NCI-H748 (cell line): ENCODE data around the gene RNF187.
"Not testable (repeated sequence)": the region's sequence is repeated elsewhere in the genome, so short reads cannot be mapped to it uniquely, and the experiment has no call there.

Experiments
- DNase-seq: peaks from one replicate; lab custom pipeline; 2025; ENCODE audit not compliant: unreplicated experiment; lab: John Stamatoyannopoulos, UW

Gene RNF187

GRCh38 chr1:228486596-228487335 lies 416 bp upstream of the RNF187 start:
- peak; percentile 87 for DNase-seq

GRCh38 chr1:228488125-228488817 lies 1.1 kb downstream of the RNF187 start:
- no peak for DNase-seq

DNA sequence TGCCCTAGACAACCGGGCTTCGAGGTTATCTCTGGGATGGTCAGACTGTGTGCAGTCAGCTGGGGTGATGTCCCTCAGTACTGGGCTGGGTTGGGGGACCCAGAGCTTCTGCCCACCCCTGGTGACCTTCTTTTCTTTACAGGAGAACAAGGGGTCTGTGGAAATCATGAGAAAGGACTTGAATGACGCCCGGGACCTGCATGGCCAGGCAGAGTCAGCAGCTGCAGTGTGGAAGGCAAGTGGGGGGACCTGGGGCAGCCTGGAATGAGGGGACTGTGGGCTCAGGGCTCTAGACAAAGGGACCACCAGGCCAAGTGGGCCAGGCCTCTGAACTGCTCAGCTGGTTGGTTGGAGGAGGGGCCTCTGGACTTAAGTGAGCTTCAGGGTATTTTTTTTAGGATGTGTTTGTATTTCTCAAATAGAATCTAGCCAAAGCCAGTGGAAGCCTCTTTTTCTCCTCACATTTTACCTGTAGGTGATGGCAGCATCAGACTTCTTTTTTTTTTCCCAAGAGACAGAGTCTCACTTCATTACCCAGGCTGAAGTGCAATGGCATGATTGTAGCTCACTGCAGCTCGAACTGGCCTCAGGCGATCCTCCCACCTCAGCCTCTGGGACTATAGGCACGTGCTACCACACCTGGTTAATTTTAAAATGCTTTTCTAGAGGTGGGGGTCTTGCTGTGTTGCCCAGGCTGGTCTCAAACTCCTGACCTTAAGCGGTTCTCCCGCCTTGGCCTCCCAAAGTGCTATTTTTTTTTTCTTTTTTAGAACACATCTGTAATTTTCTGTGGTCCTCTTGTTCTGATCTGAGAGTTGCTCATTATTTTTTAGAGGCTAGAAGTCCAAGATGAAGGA lies 1.9 kb downstream of the RNF187 start:
- DNase-seq, result no peak

DNA sequence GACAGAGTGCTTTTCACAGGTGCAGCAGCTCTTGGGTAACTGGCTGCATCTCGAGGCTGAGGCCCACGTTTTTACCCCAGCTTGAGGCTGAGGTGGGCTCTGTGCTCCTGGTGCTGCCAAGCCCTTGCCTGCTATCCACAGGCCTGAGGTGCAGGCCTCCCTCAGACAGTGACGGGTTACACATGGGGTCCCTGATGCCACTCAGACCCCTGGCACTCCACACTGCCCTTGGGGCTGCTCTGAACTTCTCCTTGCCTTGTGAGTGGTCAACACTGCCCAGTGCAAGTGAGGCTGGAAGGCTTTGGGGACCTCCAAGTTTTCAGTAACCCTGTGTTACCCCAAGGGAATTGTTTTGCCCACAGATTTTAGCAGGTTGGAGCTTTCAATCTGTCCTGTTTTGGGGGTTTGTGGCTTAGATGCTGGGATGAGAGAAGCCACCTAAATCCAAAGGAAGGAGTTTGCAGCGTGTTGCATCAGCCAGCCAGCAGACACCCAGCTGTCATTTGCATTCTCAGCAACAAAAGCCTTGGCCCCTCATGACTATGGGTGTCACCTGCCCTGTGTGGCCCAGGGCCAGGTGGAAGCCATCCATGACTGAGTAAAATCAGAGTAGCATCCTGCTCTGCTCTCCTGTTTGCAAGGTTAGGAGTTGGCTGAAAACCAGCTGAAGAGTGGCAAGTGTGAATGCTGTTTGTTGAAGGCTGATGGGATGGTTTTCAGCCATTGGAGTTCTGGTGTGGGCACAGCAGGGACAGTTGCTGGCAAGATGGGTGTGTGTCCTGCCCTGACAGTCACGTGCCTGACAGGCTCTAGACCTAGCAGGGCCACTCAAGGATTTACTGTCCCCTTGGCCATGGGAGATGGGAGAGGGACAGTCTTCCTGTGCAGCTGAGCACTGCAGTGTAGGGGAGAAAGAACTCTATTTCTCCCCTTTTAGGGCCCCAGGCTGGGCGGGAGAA lies 3.2 kb downstream of the RNF187 start:
- peak; percentile 45 for DNase-seq

DNA sequence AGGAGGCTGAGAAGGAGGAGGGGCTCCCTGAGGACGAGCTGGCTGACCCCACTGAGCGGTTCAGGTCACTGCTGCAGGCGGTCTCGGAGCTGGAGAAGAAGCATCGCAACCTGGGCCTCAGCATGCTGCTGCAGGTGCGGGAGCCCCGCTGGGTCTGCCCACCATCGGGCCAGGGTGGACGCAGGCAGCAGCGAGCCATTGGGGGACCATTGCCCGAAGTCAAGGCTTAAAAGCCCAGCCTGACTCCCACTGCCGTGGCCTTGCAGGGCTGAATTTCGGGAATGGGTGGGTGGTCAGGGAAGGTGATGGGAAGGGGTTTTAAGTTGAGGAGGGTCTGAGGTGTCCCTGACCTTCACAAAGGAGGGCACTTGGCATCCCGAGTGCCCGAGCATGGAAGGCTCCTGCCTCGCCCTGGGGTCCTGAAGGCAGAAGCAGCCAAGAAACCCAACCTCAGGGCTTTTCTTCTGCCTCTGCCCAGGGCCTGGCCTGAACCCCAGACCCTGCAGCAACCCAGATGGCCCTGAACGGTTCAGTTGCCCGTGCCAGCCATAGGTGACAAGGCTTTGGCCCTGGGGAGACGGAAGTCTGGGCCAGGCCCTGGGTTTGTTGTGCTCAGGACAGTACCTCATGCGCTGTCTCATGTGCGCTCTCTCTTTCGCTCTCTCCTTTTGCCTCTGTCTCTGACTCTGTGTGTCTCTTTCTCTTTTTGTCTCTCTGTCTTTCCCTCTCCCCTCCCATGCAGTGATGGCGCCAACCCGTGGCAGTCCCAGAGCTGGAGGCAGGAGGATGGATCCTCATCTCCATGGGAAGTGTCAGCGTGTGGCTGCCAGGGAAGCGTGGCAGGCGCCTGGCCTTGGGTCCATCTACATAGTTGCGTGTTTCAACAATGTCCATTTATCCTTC lies 6.2 kb downstream of the RNF187 start:
- DNase-seq, result no peak

GRCh38 chr1:228494044-228494353 lies 6.8 kb downstream of the RNF187 start:
- no peak for DNase-seq

DNA sequence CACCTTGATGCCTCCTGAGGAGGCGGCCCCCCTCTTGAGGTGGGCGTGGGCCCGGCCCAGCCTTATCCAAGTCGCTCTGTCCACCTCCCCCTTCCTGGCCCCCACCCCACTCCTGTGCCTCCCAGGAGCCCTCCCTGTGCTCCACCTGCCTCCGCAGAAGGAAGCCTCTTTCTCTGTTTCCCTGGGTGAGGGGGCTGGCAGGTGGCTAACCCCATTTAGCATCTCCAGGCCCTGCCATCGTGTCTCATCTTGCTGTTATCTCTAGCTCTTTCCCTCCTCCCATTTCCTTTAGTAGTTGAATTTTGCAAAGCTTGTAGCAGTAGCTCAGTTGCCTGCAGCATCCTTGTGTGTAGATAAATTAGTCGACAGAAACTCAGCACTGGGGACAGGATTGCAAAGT lies 7.2 kb downstream of the RNF187 start:
- no peak for DNase-seq

- DNase-seq, result no peak
These were observed 8.0 kb downstream of the RNF187 start for GRCh38 chr1:228494970-228495853.

GRCh38 chr1:228496084-228496483 lies 8.9 kb downstream of the RNF187 start:
- no peak for DNase-seq

- no peak for DNase-seq
These were observed 9.3 kb downstream of the RNF187 start for GRCh38 chr1:228496494-228496893.

GRCh38 chr1:228497206-228497605 lies 10.0 kb downstream of the RNF187 start:
- DNase-seq, result no peak

- no peak for DNase-seq
These were observed 10.6 kb downstream of the RNF187 start for GRCh38 chr1:228497817-228498216.

GRCh38 chr1:228500143-228500734 lies 13.1 kb downstream of the RNF187 start:
- no peak for DNase-seq

GRCh38 chr1:228500901-228501871 lies 14.0 kb downstream of the RNF187 start:
- peak; percentile 72 for DNase-seq

DNA sequence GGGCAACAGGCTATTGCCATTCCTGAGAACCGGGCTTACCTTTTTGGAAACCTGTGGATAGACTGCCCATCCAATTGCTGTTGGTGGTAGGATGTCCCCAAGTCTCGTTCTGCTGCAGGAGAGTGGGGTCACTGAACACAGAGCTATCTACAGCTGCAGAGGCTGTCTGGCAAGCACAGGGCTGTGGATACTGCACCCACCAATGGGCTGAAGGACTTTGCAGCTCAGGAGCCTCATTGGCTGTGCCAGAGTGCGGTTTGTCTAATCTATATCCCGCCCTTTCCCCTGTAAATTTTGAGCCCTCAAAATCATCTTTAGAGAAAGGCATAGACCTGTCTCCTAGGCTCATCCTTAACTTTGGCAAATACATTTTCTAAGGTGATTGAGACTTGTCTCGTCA lies 15.3 kb downstream of the RNF187 start:
- no peak for DNase-seq

DNA sequence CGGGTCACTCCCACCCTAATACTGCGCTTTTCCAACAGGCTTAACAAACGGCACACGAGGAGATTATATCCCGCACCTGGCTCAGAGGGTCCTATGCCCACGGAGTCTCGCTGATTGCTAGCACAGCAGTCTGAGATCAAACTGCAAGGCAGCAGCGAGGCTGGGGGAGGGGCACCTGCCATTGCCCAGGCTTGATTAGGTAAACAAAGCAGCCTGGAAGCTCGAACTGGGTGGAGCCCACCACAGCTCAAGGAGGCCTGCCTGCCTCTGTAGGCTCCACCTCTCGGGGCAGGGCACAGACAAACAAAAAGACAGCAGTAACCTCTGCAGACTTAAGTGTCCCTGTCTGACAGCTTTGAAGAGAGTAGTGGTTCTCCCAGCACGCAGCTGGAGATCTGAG lies 18.8 kb downstream of the RNF187 start:
- DNase-seq, result not testable (repeated sequence)

GRCh38 chr1:228507961-228508652 lies 20.9 kb downstream of the RNF187 start:
- no peak for DNase-seq
